Testis (tissue), 3 donors: ENCODE results near the gene C1orf210. TPM values are rescaled to one million over a fixed set of nuclear protein-coding genes. Genes with fewer than 3 reads are reported as not detected.
A peak's percentile ranks its signal among the peaks of the same experiment; 100 is the strongest.

ENCODE experiments used
- DNase-seq: peaks from one replicate; pipeline ENCODE4 v3.0.0-alpha.2; 2019
- H3K27ac ChIP-seq, 2 donors: fragments of 200-600 bp; sonication (generic); one replicate each; pipeline ENCODE4 v1.5.1; 2019
- H3K27me3 ChIP-seq: fragments of 200-600 bp; sonication (generic); one replicate; pipeline ENCODE4 v1.5.1; 2019
- H3K36me3 ChIP-seq: fragments of 200-600 bp; sonication (generic); one replicate; pipeline ENCODE4 v1.5.1; 2017; ENCODE audit warnings: low read depth; ENCODE audit errors: missing control alignments
- H3K4me1 ChIP-seq: fragments of 200-600 bp; sonication (generic); one replicate; pipeline ENCODE4 v1.5.1; 2019
- H3K4me3 ChIP-seq, 2 donors: fragments of 200-600 bp; sonication (generic); one replicate each; pipeline ENCODE4 v1.5.1; 2017 to 2019
- H3K9me3 ChIP-seq: fragments of 200-600 bp; sonication (generic); one replicate; pipeline ENCODE4 v1.5.1; 2017
- CTCF ChIP-seq, 3 experiments: fragments of 450-650 bp in 2 of 3; fragments of 200-600 bp in 1 of 3; sonication (generic) in 1 of 3; IDR thresholded peaks; one replicate each; pipeline ENCODE4 v1.5.1; 2016 to 2019; ENCODE audit warnings: antibody characterized with exemption in 3 of 3, mild to moderate bottlenecking in 2 of 3, moderate library complexity in 1 of 3
- POLR2A ChIP-seq: fragments of 450-650 bp; IDR thresholded peaks from one replicate; pipeline ENCODE4 v1.6.1; 2017; ENCODE audit warnings: antibody characterized with exemption, mild to moderate bottlenecking, moderate library complexity
- WGBS, 2 donors: methylation state at CpG; one replicate each; pipeline ENCODE4 v1.1.5; 2018; 5-methylcytosine and 5-hydroxymethylcytosine counted together
- intact Hi-C: fragments of 100-400 bp; cut with DNase I; formaldehyde crosslinking; loops from one replicate; pipeline ENCODE4 v1.15.1; 2023; ENCODE audit warnings: low total_unique reads
- polyA plus RNA-seq: library from polyadenylated mRNA; stranded (reverse); fragments of 350-450 nt; fragmentation: Illumina TruSeq; extraction: RNeasy Lipid Tissue Mini Kit (QIAGEN cat#74804); gene quantifications from one replicate; pipeline ENCODE4 v1.2.3, GENCODE V29; 2014; ENCODE audit warnings: low read depth, low replicate concordance; ENCODE audit not compliant: insufficient read depth
- total RNA-seq, 2 donors: library from RNA; depleted of rRNA; stranded (reverse); fragments of >200 nt; gene quantifications; one replicate each; pipeline ENCODE4 v1.2.3, GENCODE V29; 2016

Gene C1orf210
- total and polyA plus RNA-seq, 3 donors from 2014 or later: 0.25 to 0.71 TPM; not detected in 1

GRCh38 chr1:43316738-43317520, 31.5 kb upstream of the C1orf210 start:
- DNase-seq: no peak
- Histone ChIP-seq H3K27me3 (no peaks in the 10 kb centered on the region), H3K4me1 (no peaks in the 10 kb centered on the region), H3K36me3 (no peaks in the 10 kb centered on the region), H3K9me3 (no peaks in the 10 kb centered on the region), H3K27ac (no peak overlapping the region), H3K4me3 (no peak overlapping the region)
- intact Hi-C loops: no loop called here
- peak in 1 of 3 experiments; percentile 6 for TF ChIP-seq CTCF (IDR thresholded peaks at IDR 0.05)
- no peak for TF ChIP-seq POLR2A
- WGBS, 2 donors: 89 to 91% methylated on average over 15 to 16 of the region's 16 CpGs

- DNase-seq: no peak
- intact Hi-C loops: no loop called here
- TF ChIP-seq POLR2A (no peak), CTCF (IDR thresholded peaks at IDR 0.05) (no peak)
- H3K4me3 ChIP-seq: no peak overlapping the region
- H3K27ac ChIP-seq: no peak overlapping the region
- WGBS, 2 donors: 90 to 92% methylated on average over 10 of the region's 10 CpGs
- H3K36me3 ChIP-seq: no peaks in the 10 kb centered on the region
- no peaks in the 10 kb centered on the region for H3K27me3 ChIP-seq
- no peaks in the 10 kb centered on the region for H3K4me1 ChIP-seq
- no peaks in the 10 kb centered on the region for H3K9me3 ChIP-seq
Observed at GRCh38 chr1:43315963-43316737, 30.8 kb upstream of the C1orf210 start.

- Histone ChIP-seq H3K4me3 (no peak overlapping the region), H3K9me3 (no peaks in the 10 kb centered on the region), H3K4me1 (no peaks in the 10 kb centered on the region), H3K36me3 (no peaks in the 10 kb centered on the region), H3K27me3 (no peaks in the 10 kb centered on the region), H3K27ac (no peak overlapping the region)
- 91 to 93% methylated on average over 3 of the region's 3 CpGs for WGBS, 2 donors
- DNase-seq: no peak
- intact Hi-C loops: no loop called here
- no peak for TF ChIP-seq CTCF (IDR thresholded peaks at IDR 0.05)
Observed at GRCh38 chr1:43315481-43315880, 30.1 kb upstream of the C1orf210 start.

- Histone ChIP-seq H3K27ac (no peak overlapping the region), H3K9me3 (no peaks in the 10 kb centered on the region), H3K4me3 (no peak overlapping the region), H3K27me3 (no peaks in the 10 kb centered on the region), H3K4me1 (no peaks in the 10 kb centered on the region), H3K36me3 (no peaks in the 10 kb centered on the region)
- TF ChIP-seq POLR2A: no peak
- no peak for TF ChIP-seq CTCF (IDR thresholded peaks at IDR 0.05)
- WGBS, 2 donors: 90 to 97% methylated on average over 5 of the region's 5 CpGs
- DNase-seq: no peak
- intact Hi-C loops: no loop called here
Observed at GRCh38 chr1:43314233-43314632, 28.9 kb upstream of the C1orf210 start.
